Measurements from ENCODE around the gene COBL. TPM values are rescaled to one million over a fixed set of nuclear protein-coding genes. Genes with fewer than 3 reads are reported as not detected.

Gene COBL
- total and polyA plus RNA-seq, 2 of the 4 experiments (the other 2 are of a cell fraction): under 0.01 TPM; not detected in 1

DNA sequence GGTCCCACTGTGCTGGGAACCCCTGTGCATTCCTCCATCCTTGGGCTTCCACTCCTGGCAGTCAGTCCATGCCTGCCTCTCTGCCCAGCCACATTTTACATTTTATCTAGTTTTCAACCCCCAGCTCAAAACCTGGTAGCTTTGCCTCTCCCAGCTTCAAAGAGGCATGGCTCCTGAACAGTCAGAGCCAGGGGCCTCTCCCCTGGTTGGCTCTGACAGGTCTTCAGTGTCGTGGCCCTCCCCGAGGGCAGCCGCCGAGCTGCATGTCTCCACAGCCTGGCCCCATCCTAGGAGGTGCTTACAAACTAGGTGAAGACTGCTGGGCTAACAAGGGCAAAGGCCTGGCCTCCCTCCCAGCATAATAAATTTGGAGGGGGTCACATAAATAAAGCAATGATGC, 14.8 kb downstream of the COBL start:
- Histone ChIP-seq H3K4me1 (ENCODE audit: control insufficient read depth, insufficient read depth, low read length) (no peaks in the 10 kb centered on the region), H3K56ac (ENCODE audit: extremely low read depth, insufficient read depth, low read length) (no peak overlapping the region), H3K27me3 (ENCODE audit: control insufficient read depth, insufficient read depth, low read length) (no peaks in the 10 kb centered on the region), H3K14ac (replicated peaks; ENCODE audit: low read depth, low read length) (no peak overlapping the region), H4K20me1 (ENCODE audit: insufficient read depth, low read length) (no peaks in the 10 kb centered on the region), H3K36me3 (ENCODE audit: control insufficient read depth, insufficient read depth, low read length) (no peaks in the 10 kb centered on the region), H2AK9ac (replicated peaks; ENCODE audit: low read depth, low read length, poor library complexity) (no peak overlapping the region), H2AFZ (replicated peaks; ENCODE audit: low read length, poor library complexity) (no peak overlapping the region), H2AK5ac (ENCODE audit: low read depth, low read length) (no peak overlapping the region), H4K5ac (ENCODE audit: low read depth, low read length) (no peak overlapping the region), H3K27ac (ENCODE audit: insufficient read depth, low read length) (no peak overlapping the region), H4K91ac (ENCODE audit: insufficient read depth, low read depth, low read length) (no peak overlapping the region), H3K4me3 (ENCODE audit: insufficient read depth, low read depth, low read length) (no peak overlapping the region), H3K4me2 (ENCODE audit: low read depth, low read length) (no peak overlapping the region), H3K4ac (ENCODE audit: low read depth, low read length) (no peak overlapping the region), H3K9ac (ENCODE audit: low read depth, low read length) (no peak overlapping the region), H2BK5ac (ENCODE audit: low read depth, low read length, poor library complexity, severe bottlenecking) (no peak overlapping the region), H3K9me3 (ENCODE audit: control insufficient read depth, insufficient read depth, low read length) (no peaks in the 10 kb centered on the region), H2BK15ac (ENCODE audit: low read depth, low read length) (no peak overlapping the region), H4K8ac (ENCODE audit: low read depth in 2 of 2, low read length in 2 of 2) (no peak overlapping the region), H3K23ac (ENCODE audit: low read depth, low read length) (no peak overlapping the region), H2BK20ac (ENCODE audit: low read depth, low read length) (no peak overlapping the region), H3K79me1 (ENCODE audit: low read depth in 1 of 2, low read length in 2 of 2) (no peaks in the 10 kb centered on the region), H2BK120ac (ENCODE audit: low read depth, low read length) (no peak overlapping the region), H3K9me1 (ENCODE audit: insufficient read depth, low read length) (no peaks in the 10 kb centered on the region), H3K18ac (ENCODE audit: low read depth, low read length) (no peak overlapping the region)
- TF ChIP-seq MXI1 (IDR thresholded peaks at IDR 0.05; ENCODE audit: borderline replicate concordance, low read depth, low read length) (no peak), RAD21 (IDR thresholded peaks at IDR 0.05; ENCODE audit: low read length) (no peak), SMC3 (IDR thresholded peaks at IDR 0.05; ENCODE audit: low read depth, low read length) (no peak), CEBPB (IDR thresholded peaks at IDR 0.05; ENCODE audit: low read depth, low read length) (no peak)
- TF ChIP-seq, protein P1, sequence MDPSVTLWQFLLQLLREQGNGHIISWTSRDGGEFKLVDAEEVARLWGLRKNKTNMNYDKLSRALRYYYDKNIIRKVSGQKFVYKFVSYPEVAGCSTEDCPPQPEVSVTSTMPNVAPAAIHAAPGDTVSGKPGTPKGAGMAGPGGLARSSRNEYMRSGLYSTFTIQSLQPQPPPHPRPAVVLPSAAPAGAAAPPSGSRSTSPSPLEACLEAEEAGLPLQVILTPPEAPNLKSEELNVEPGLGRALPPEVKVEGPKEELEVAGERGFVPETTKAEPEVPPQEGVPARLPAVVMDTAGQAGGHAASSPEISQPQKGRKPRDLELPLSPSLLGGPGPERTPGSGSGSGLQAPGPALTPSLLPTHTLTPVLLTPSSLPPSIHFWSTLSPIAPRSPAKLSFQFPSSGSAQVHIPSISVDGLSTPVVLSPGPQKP (IDR thresholded peaks at IDR 0.05; ENCODE audit: borderline replicate concordance, low read depth, low read length): no peak
- CTCF ChIA-PET: no interaction called here
- DNase-seq (no peak), ATAC-seq (ENCODE audit: low read depth) (no peak)
- BruUV-seq (replicated peaks): no TSS peak
- no CpG with 5 or more reads among the region's 4 CpGs for WGBS, 2 experiments (ENCODE audit: extremely low coverage in 2 of 2, insufficient read length in 1 of 2)
- dilution Hi-C loops (cut with HindIII; ENCODE audit: low sequenced_read_pairs, unreplicated experiment) (no loop called here), intact Hi-C loops (cut with micrococcal nuclease) (no loop called here), in situ Hi-C loops (cut with MboI; ENCODE audit: low sequenced_read_pairs) (no loop called here)
- POLR2A ChIA-PET (ENCODE audit: unreplicated experiment): no interaction called here

Data from IMR-90 (cell line).